IMR-90 (cell line): ENCODE measurements around the gene VRTN. TPM values are rescaled to one million over a fixed set of nuclear protein-coding genes. Genes with fewer than 3 reads are reported as not detected.

Source experiments
- ATAC-seq: fragments of 200-7000 bp; cut with Tn5 transposase; 2 replicates; pipeline ENCODE4 v1.9.1; 2020; ENCODE audit warnings: low read depth, mild to moderate bottlenecking, moderate library complexity
- BruUV-seq: library from RNA; stranded (reverse); fragments of 400-500 nt; replicated peaks from 2 replicates; lab custom pipeline; 2021; lab: Mats Ljungman, UMichigan
- CTCF ChIA-PET: fragments of 300-600 bp; formaldehyde crosslinking; extraction: SDS; loops from one replicate; lab custom pipeline; 2021; ENCODE audit warnings: antibody characterized with exemption; lab: Yijun Ruan, JAX
- POLR2A ChIA-PET: fragments of 300-600 bp; sonication (Branson Sonifier 250); formaldehyde crosslinking; loops from one replicate; lab custom pipeline; 2022; ENCODE audit warnings: antibody characterized with exemption; ENCODE audit not compliant: unreplicated experiment; lab: Charles Lee
- DNase-seq: peaks from one replicate; pipeline ENCODE4 v3.0.0; 2013
- H2AFZ ChIP-seq: replicated peaks from 2 replicates; pipeline ENCODE3; 2013; ENCODE audit warnings: low read length, mild to moderate bottlenecking; ENCODE audit not compliant: poor library complexity
- H2AK5ac ChIP-seq: 2 replicates; pipeline ENCODE4 v1.6.1; 2013; ENCODE audit warnings: low read depth, low read length, inconsistent platforms
- H2AK9ac ChIP-seq: replicated peaks from 2 replicates; pipeline ENCODE3; 2013; ENCODE audit warnings: mild to moderate bottlenecking, low read depth, low read length, moderate library complexity; ENCODE audit not compliant: poor library complexity
- H2BK120ac ChIP-seq: 2 replicates; pipeline ENCODE4 v1.6.1; 2013; ENCODE audit warnings: low read depth, low read length, inconsistent platforms
- H2BK15ac ChIP-seq: 3 replicates; pipeline ENCODE4 v1.6.1; 2013; ENCODE audit warnings: low read depth, low read length, inconsistent platforms
- H2BK20ac ChIP-seq: 2 replicates; pipeline ENCODE4 v1.6.1; 2013; ENCODE audit warnings: low read depth, mild to moderate bottlenecking, inconsistent platforms, low read length, moderate library complexity
- H2BK5ac ChIP-seq: 2 replicates; pipeline ENCODE4 v1.6.1; 2013; ENCODE audit warnings: mild to moderate bottlenecking, low read depth, low read length, inconsistent platforms; ENCODE audit not compliant: poor library complexity, severe bottlenecking
- H3K14ac ChIP-seq: replicated peaks from 2 replicates; pipeline ENCODE4 v1.6.1; 2013; ENCODE audit warnings: low read depth, low read length, inconsistent platforms
- H3K18ac ChIP-seq: 2 replicates; pipeline ENCODE4 v1.6.1; 2013; ENCODE audit warnings: low read depth, low read length, control low read depth
- H3K23ac ChIP-seq: 2 replicates; pipeline ENCODE4 v1.6.1; 2013; ENCODE audit warnings: low read depth, low read length, inconsistent platforms
- H3K27ac ChIP-seq: 2 replicates; pipeline ENCODE4 v1.5.1; 2013; ENCODE audit warnings: mild to moderate bottlenecking, control low read depth, low read length; ENCODE audit not compliant: insufficient read depth
- H3K27me3 ChIP-seq: 2 replicates; pipeline ENCODE4 v1.6.1; 2013; ENCODE audit warnings: low read length; ENCODE audit not compliant: control insufficient read depth, insufficient read depth
- H3K36me3 ChIP-seq: 2 replicates; pipeline ENCODE4 v1.6.1; 2013; ENCODE audit warnings: low read length, mixed read lengths; ENCODE audit not compliant: control insufficient read depth, insufficient read depth
- H3K4ac ChIP-seq: 2 replicates; pipeline ENCODE4 v1.6.1; 2013; ENCODE audit warnings: low read depth, low read length, inconsistent platforms
- H3K4me1 ChIP-seq: 2 replicates; pipeline ENCODE4 v1.6.1; 2013; ENCODE audit warnings: low read length, mixed read lengths; ENCODE audit not compliant: control insufficient read depth, insufficient read depth
- H3K4me2 ChIP-seq: 2 replicates; pipeline ENCODE4 v1.6.1; 2013; ENCODE audit warnings: low read depth, mild to moderate bottlenecking, control low read depth, low read length, moderate library complexity
- H3K4me3 ChIP-seq: 2 replicates; pipeline ENCODE4 v1.5.1; 2013; ENCODE audit warnings: low read depth, mild to moderate bottlenecking, control low read depth, low read length, moderate library complexity; ENCODE audit not compliant: insufficient read depth
- H3K56ac ChIP-seq: 2 replicates; pipeline ENCODE4 v1.6.1; 2013; ENCODE audit warnings: low read length, inconsistent platforms; ENCODE audit not compliant: insufficient read depth; ENCODE audit errors: extremely low read depth
- H3K79me1 ChIP-seq, 2 experiments: 2 replicates each; pipeline ENCODE4 v1.6.1; 2013; ENCODE audit warnings: low read length in 2 of 2, inconsistent platforms in 1 of 2, low read depth in 1 of 2
- H3K9ac ChIP-seq: 2 replicates; pipeline ENCODE4 v1.6.1; 2013; ENCODE audit warnings: low read depth, low read length, control low read depth
- H3K9me1 ChIP-seq: 2 replicates; pipeline ENCODE4 v1.6.1; 2013; ENCODE audit warnings: low read length, inconsistent platforms; ENCODE audit not compliant: insufficient read depth
- H3K9me3 ChIP-seq: 2 replicates; pipeline ENCODE4 v1.6.1; 2013; ENCODE audit warnings: low read length; ENCODE audit not compliant: control insufficient read depth, insufficient read depth
- H4K20me1 ChIP-seq: 2 replicates; pipeline ENCODE4 v1.6.1; 2013; ENCODE audit warnings: low read length, inconsistent platforms; ENCODE audit not compliant: insufficient read depth
- H4K5ac ChIP-seq: 2 replicates; pipeline ENCODE4 v1.6.1; 2013; ENCODE audit warnings: mild to moderate bottlenecking, low read depth, low read length, control low read depth
- H4K8ac ChIP-seq, 2 experiments: 2 replicates each; pipeline ENCODE4 v1.6.1; 2013; ENCODE audit warnings: low read depth in 2 of 2, low read length in 2 of 2, control low read depth in 1 of 2, inconsistent platforms in 1 of 2
- H4K91ac ChIP-seq: 2 replicates; pipeline ENCODE4 v1.6.1; 2013; ENCODE audit warnings: low read depth, low read length, inconsistent platforms; ENCODE audit not compliant: insufficient read depth
- MXI1 ChIP-seq: IDR thresholded peaks from 2 replicates; pipeline ENCODE4 v1.6.1; 2012; ENCODE audit warnings: low read depth, mild to moderate bottlenecking, low read length, moderate library complexity, borderline replicate concordance
- NFE2L2 ChIP-seq: fragments of 150-350 bp; IDR thresholded peaks from 2 replicates; pipeline ENCODE4 v1.6.1; 2016; ENCODE audit warnings: low read depth, mild to moderate bottlenecking, low read length
- SMC3 ChIP-seq: fragments of 150-350 bp; IDR thresholded peaks from 2 replicates; pipeline ENCODE4 v1.6.1; 2016; ENCODE audit warnings: low read depth, mild to moderate bottlenecking, antibody characterized with exemption, low read length, moderate library complexity
- WGBS, 2 experiments: methylation state at CpG; one replicate each; pipeline versions ENCODE4 v1.1.5 to v1.1.7; 2013; ENCODE audit warnings: missing lambda C conversion rate in 2 of 2; ENCODE audit not compliant: insufficient read length in 1 of 2; ENCODE audit errors: extremely low coverage in 2 of 2; 5-methylcytosine and 5-hydroxymethylcytosine counted together
- dilution Hi-C: fragments of 300-500 bp; cut with HindIII; formaldehyde crosslinking; loops from one replicate; pipeline ENCODE4 v1.14.3; 2018; ENCODE audit warnings: low sequenced_read_pairs; ENCODE audit not compliant: unreplicated experiment
- in situ Hi-C: fragments of 300-500 bp; cut with MboI; formaldehyde crosslinking; loops from 3 replicates; pipeline ENCODE4 v1.14.3; 2019; ENCODE audit warnings: low sequenced_read_pairs, inconsistent platforms, mixed read lengths
- intact Hi-C: fragments of 100-400 bp; cut with micrococcal nuclease; formaldehyde crosslinking; loops from 2 replicates; pipeline ENCODE4 v1.10.0; 2022
- polyA plus RNA-seq, 3 experiments: library from polyadenylated mRNA; depleted of rRNA; stranded (reverse); fragments of >200 nt; gene quantifications; 2 replicates each; pipeline ENCODE4 v1.2.3, GENCODE V29; 2012; ENCODE audit warnings: low replicate concordance in 1 of 3
- total RNA-seq: library from RNA; depleted of rRNA; stranded (reverse); fragments of >200 nt; gene quantifications from 2 replicates; pipeline ENCODE4 v1.2.3, GENCODE V29; 2012

Gene VRTN
- total and polyA plus RNA-seq, 2 of the 4 experiments (the other 2 are of a cell fraction) = not detected

- TF ChIP-seq NFE2L2 = no peak
These were observed 54.4 kb downstream of the VRTN start (continued) for GRCh38 chr14:74402401-74403251.

- H3K18ac ChIP-seq = no peak overlapping the region
- ChIA-PET POLR2A (no interaction called here), CTCF (no interaction called here)
- H4K91ac ChIP-seq = no peak overlapping the region
- in situ Hi-C loops (no loop called here), dilution Hi-C loops (no loop called here), intact Hi-C loops (no loop called here)
- H2BK15ac ChIP-seq = no peak overlapping the region
- H2AFZ ChIP-seq = no peak overlapping the region
- no peak overlapping the region for H2BK5ac ChIP-seq
- no peak overlapping the region for H3K4ac ChIP-seq
- peaks cover 69% of the 10 kb centered on the region for H3K27me3 ChIP-seq
- no peak overlapping the region for H2AK5ac ChIP-seq
- no peak overlapping the region for H3K56ac ChIP-seq
- H2BK120ac ChIP-seq = no peak overlapping the region
- no peak overlapping the region for H2AK9ac ChIP-seq
- no peak overlapping the region for H3K9ac ChIP-seq
- BruUV-seq = no TSS peak
- no peaks in the 10 kb centered on the region for H3K9me3 ChIP-seq
- H3K79me1 ChIP-seq = no peaks in the 10 kb centered on the region
- no peak overlapping the region for H3K27ac ChIP-seq
- no peak overlapping the region for H3K4me3 ChIP-seq
- no peak for DNase-seq
- peaks cover 4% of the 10 kb centered on the region for H3K4me1 ChIP-seq
- WGBS, 2 experiments = 83% methylated on average over 1 of the region's 12 CpGs; no CpG with 5 or more reads in 1 of the 2 experiments
- no peak overlapping the region for H4K5ac ChIP-seq
- no peak overlapping the region for H3K4me2 ChIP-seq
- no peaks in the 10 kb centered on the region for H4K20me1 ChIP-seq
- ATAC-seq = no peak
- H2BK20ac ChIP-seq = no peak overlapping the region
- H3K9me1 ChIP-seq = no peaks in the 10 kb centered on the region
- H3K23ac ChIP-seq = no peak overlapping the region
- no peaks in the 10 kb centered on the region for H3K36me3 ChIP-seq
- TF ChIP-seq MXI1 (no peak), NFE2L2 (no peak), SMC3 (no peak)
- no peak overlapping the region for H3K14ac ChIP-seq
- H4K8ac ChIP-seq = no peak overlapping the region
These were observed 55.5 kb downstream of the VRTN start for GRCh38 chr14:74403619-74404417.
